ENCODE measurements around the gene TSPAN15. TPM values are rescaled to one million over a fixed set of nuclear protein-coding genes. Genes with fewer than 3 reads are reported as not detected.

Gene TSPAN15
- total and polyA plus RNA-seq, 3 donors from 2014 or later: 29.7 to 37.5 (median 35.3) TPM

- Histone ChIP-seq H3K36me3 (ENCODE audit: low read depth, missing control alignments) (no peaks in the 10 kb centered on the region), H3K27me3 (no peaks in the 10 kb centered on the region), H3K9me3 (no peaks in the 10 kb centered on the region), H3K27ac (no peak overlapping the region), H3K4me3 (no peak overlapping the region), H3K4me1 (no peaks in the 10 kb centered on the region)
- no peak for DNase-seq
- WGBS, 2 donors: 50 to 59% methylated on average over 11 to 13 of the region's 13 CpGs
- intact Hi-C loops (cut with DNase I; ENCODE audit: low total_unique reads): no loop called here
- no peak for TF ChIP-seq CTCF (IDR thresholded peaks at IDR 0.05)
Observed at GRCh38 chr10:69467928-69468750, 16.9 kb downstream of the TSPAN15 start.

GRCh38 chr10:69468751-69469089 lies 17.5 kb downstream of the TSPAN15 start:
- intact Hi-C loops (cut with DNase I; ENCODE audit: low total_unique reads): no loop called here
- H3K27ac ChIP-seq: no peak overlapping the region
- H3K9me3 ChIP-seq: no peaks in the 10 kb centered on the region
- no peak overlapping the region for H3K4me3 ChIP-seq
- H3K27me3 ChIP-seq: no peaks in the 10 kb centered on the region
- TF ChIP-seq POLR2A (IDR thresholded peaks at IDR 0.05): no peak
- TF ChIP-seq CTCF (IDR thresholded peaks at IDR 0.05): no peak
- DNase-seq: no peak
- H3K4me1 ChIP-seq: no peaks in the 10 kb centered on the region
- no peaks in the 10 kb centered on the region for H3K36me3 ChIP-seq (ENCODE audit: low read depth, missing control alignments)
- 83 to 86% methylated on average over 5 of the region's 5 CpGs for WGBS, 2 donors

- DNase-seq: no peak
- TF ChIP-seq CTCF (IDR thresholded peaks at IDR 0.05) (no peak), POLR2A (IDR thresholded peaks at IDR 0.05) (no peak)
- H3K4me3 ChIP-seq: no peak overlapping the region
- no peaks in the 10 kb centered on the region for H3K27me3 ChIP-seq
- no peaks in the 10 kb centered on the region for H3K4me1 ChIP-seq
- WGBS, 2 donors: 83 to 95% methylated on average over 1 of the region's 1 CpG
- no peaks in the 10 kb centered on the region for H3K9me3 ChIP-seq
- H3K36me3 ChIP-seq (ENCODE audit: low read depth, missing control alignments): no peaks in the 10 kb centered on the region
- no peak overlapping the region for H3K27ac ChIP-seq
- intact Hi-C loops (cut with DNase I; ENCODE audit: low total_unique reads): no loop called here
Observed at GRCh38 chr10:69469976-69470375, 18.7 kb downstream of the TSPAN15 start.

- TF ChIP-seq POLR2A (IDR thresholded peaks at IDR 0.05): no peak
- no peak for TF ChIP-seq CTCF (IDR thresholded peaks at IDR 0.05)
Observed at GRCh38 chr10:69470463-69471384, 19.5 kb downstream of the TSPAN15 start.

More at GRCh38 chr10:69470463-69471384, 19.5 kb downstream of the TSPAN15 start:
- no peaks in the 10 kb centered on the region for H3K9me3 ChIP-seq
- 68 to 81% methylated on average over 8 of the region's 8 CpGs for WGBS, 2 donors
- DNase-seq: no peak
- H3K27me3 ChIP-seq: no peaks in the 10 kb centered on the region
- intact Hi-C loops (cut with DNase I; ENCODE audit: low total_unique reads): no loop called here
- no peaks in the 10 kb centered on the region for H3K36me3 ChIP-seq (ENCODE audit: low read depth, missing control alignments)
- no peak overlapping the region for H3K4me3 ChIP-seq
- no peak overlapping the region for H3K27ac ChIP-seq
- H3K4me1 ChIP-seq: peaks cover 5% of the 10 kb centered on the region

Data from testis (tissue), 3 donors.